Adrenal gland (tissue), 12 donors: Measurements from ENCODE around the gene OR2B6. TPM values are rescaled to one million over a fixed set of nuclear protein-coding genes. Genes with fewer than 3 reads are reported as not detected.

ENCODE experiments used
- DNase-seq, 7 donors: peaks; one replicate each; pipeline ENCODE4 v3.0.0-alpha.2; 2019 to 2020
- H3K27ac ChIP-seq, 5 donors: fragments of 200-600 bp; sonication (generic) in 4 of 5; 1 replicate in 3 of 5; 2 replicates in 2 of 5; pipeline versions ENCODE4 v1.5.1 to v1.8.0; 2016 to 2020; ENCODE audit warnings: mild to moderate bottlenecking in 1 of 5
- H3K27me3 ChIP-seq: fragments of 200-600 bp; 2 replicates; pipeline ENCODE4 v1.8.0; 2021
- H3K36me3 ChIP-seq, 2 donors: fragments of 200-600 bp; replicated peaks in 1 of 2; 1 replicate in 1 of 2; 2 replicates in 1 of 2; pipeline versions ENCODE4 v1.5.1 to v1.8.0; 2018 to 2022
- H3K4me1 ChIP-seq, 2 donors: fragments of 200-600 bp; replicated peaks in 1 of 2; 1 replicate in 1 of 2; 2 replicates in 1 of 2; pipeline versions ENCODE4 v1.5.1 to v1.8.0; 2018 to 2021
- H3K4me3 ChIP-seq, 4 donors: fragments of 200-600 bp; sonication (generic) in 3 of 4; one replicate each; pipeline ENCODE4 v1.5.1; 2016 to 2018
- H3K9me3 ChIP-seq, 3 donors: fragments of 200-600 bp; sonication (generic) in 1 of 3; replicated peaks in 1 of 3; 1 replicate in 2 of 3; 2 replicates in 1 of 3; pipeline versions ENCODE4 v1.5.1 to v1.8.0; 2016 to 2021
- CTCF ChIP-seq, 6 experiments: fragments of 450-650 bp in 4 of 6; fragments of 200-600 bp in 2 of 6; sonication (generic) in 1 of 6; IDR thresholded peaks; 1 replicate in 5 of 6; 2 replicates in 1 of 6; pipeline versions ENCODE4 v1.5.1 to v1.8.0; 2016 to 2021; ENCODE audit warnings: antibody characterized with exemption in 6 of 6, mild to moderate bottlenecking in 2 of 6, moderate library complexity in 1 of 6
- POLR2A ChIP-seq, 2 donors: fragments of 450-650 bp; IDR thresholded peaks; one replicate each; pipeline ENCODE4 v1.6.1; 2017; ENCODE audit warnings: antibody characterized with exemption in 2 of 2, mild to moderate bottlenecking in 2 of 2, moderate library complexity in 1 of 2
- WGBS, 4 donors: extraction: QIAGEN DNeasy Blood & Tissue Kit in 2 of 4; methylation state at CpG; one replicate each; pipeline versions ENCODE4 v1.1.5 to v1.1.7; 2013 to 2017; 5-methylcytosine and 5-hydroxymethylcytosine counted together
- intact Hi-C, 2 donors: fragments of 100-400 bp; cut with DNase I; formaldehyde crosslinking; loops; one replicate each; pipeline versions ENCODE4 v1.14.1 to v1.15.0; 2022 to 2023
- polyA plus RNA-seq, 3 donors: library from polyadenylated mRNA; stranded (reverse); fragments of 200-250 nt in 2 of 3; fragments of 350-450 nt in 1 of 3; fragmentation: Illumina TruSeq in 1 of 3; extraction: RNeasy Lipid Tissue Mini Kit (QIAGEN cat#74804) in 1 of 3; gene quantifications; one replicate each; pipeline ENCODE4 v1.2.3, GENCODE V29; 2013 to 2014
- total RNA-seq, 9 donors: library from RNA; depleted of rRNA in 4 of 9; stranded (reverse); fragments of >200 nt in 4 of 9; fragments of 120-200 nt in 1 of 9; fragmentation: NEBNext Ultra II Directional in 1 of 9; extraction: Animal tissue kit (Norgen Biotek cat#: 25700) in 1 of 9; gene quantifications; one replicate each; pipeline versions ENCODE4 v1.1.0 to v1.2.4, GENCODE V29; 2013 to 2023
- donor health status: healthy with polysubstance abuse.
- donor health status: Bipolar disorder and iron deficiency.
- donor health status: DM: yes; HTN: yes; CAD: no.
- donor health status: DM: no; HTN: no; CAD: no.
- donor health status: DM: no; HTN: no; CAD: no.
- donor health status: DM: yes; HTN: yes; CAD: no.

The OR2B6 gene
- total and polyA plus RNA-seq, 12 donors, result 0.22 TPM; not detected in 11

- Histone ChIP-seq H3K27ac (no peak overlapping the region), H3K36me3 (no peaks in the 10 kb centered on the region), H3K4me1 (no peaks in the 10 kb centered on the region), H3K27me3 (no peaks in the 10 kb centered on the region), H3K4me3 (no peak overlapping the region), H3K9me3 (peaks cover 0 to 3% (median 0%) of the 10 kb centered on the region in 3 donors)
- no peak for TF ChIP-seq CTCF (IDR thresholded peaks at IDR 0.05)
- no peak for TF ChIP-seq POLR2A (IDR thresholded peaks at IDR 0.05)
- 74 to 79% (median 77%) methylated on average over 4 of the region's 4 CpGs for WGBS, 4 donors
- intact Hi-C loops, result no loop called here
- DNase-seq, result no peak
Observed at GRCh38 chr6:27966044-27966443, 9.0 kb downstream of the OR2B6 start.

DNA sequence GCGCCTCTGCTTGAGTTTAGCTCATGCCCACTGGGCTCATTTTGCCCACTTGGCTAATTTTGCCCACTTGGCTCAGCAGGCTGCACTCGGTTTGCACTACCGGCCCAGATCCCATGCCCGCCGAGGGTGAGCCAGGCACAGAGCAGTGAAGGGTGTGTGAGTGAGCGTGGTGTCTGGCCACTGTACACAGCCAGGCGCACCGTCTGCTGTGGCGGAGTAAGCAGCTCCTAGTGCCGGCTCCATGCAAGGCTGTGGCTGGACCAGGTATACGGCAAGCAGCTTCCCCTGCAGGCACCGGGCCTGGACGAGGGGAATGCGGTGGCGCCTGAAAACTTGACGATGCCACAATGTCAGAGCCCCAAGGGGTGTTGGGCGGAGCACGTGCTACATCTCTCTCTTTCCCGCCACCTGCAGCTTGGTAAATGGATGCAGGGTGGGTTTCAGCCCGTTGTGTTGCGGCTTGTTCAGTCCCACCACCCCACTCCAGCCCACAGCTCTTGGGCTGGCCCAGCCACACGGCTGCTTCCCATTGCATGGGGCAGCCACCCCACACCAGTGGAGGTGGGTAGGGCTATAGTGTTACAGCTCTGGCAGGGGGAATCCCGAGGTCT lies 9.9 kb downstream of the OR2B6 start:
- Histone ChIP-seq H3K36me3 (no peaks in the 10 kb centered on the region), H3K4me1 (no peaks in the 10 kb centered on the region), H3K27me3 (no peaks in the 10 kb centered on the region), H3K9me3 (peaks cover 0 to 3% (median 0%) of the 10 kb centered on the region in 3 donors), H3K4me3 (no peak overlapping the region), H3K27ac (no peak overlapping the region)
- 91 to 96% (median 95%) methylated on average over 19 to 23 of the region's 23 CpGs for WGBS, 4 donors
- intact Hi-C loops, result no loop called here
- no peak for TF ChIP-seq CTCF (IDR thresholded peaks at IDR 0.05)
- TF ChIP-seq POLR2A (IDR thresholded peaks at IDR 0.05), result no peak
- no peak for DNase-seq

- intact Hi-C loops, result no loop called here
- WGBS, 4 donors, result 84 to 91% (median 88%) methylated on average over 2 of the region's 2 CpGs
- TF ChIP-seq POLR2A (IDR thresholded peaks at IDR 0.05), result no peak
- TF ChIP-seq CTCF (IDR thresholded peaks at IDR 0.05), result no peak
- no peak for DNase-seq
- Histone ChIP-seq H3K36me3 (no peaks in the 10 kb centered on the region), H3K4me1 (no peaks in the 10 kb centered on the region), H3K4me3 (no peak overlapping the region), H3K27ac (no peak overlapping the region), H3K9me3 (peaks cover 0 to 3% (median 0%) of the 10 kb centered on the region in 3 donors), H3K27me3 (no peaks in the 10 kb centered on the region)
Observed at GRCh38 chr6:27970444-27970843, 13.4 kb downstream of the OR2B6 start.

DNA sequence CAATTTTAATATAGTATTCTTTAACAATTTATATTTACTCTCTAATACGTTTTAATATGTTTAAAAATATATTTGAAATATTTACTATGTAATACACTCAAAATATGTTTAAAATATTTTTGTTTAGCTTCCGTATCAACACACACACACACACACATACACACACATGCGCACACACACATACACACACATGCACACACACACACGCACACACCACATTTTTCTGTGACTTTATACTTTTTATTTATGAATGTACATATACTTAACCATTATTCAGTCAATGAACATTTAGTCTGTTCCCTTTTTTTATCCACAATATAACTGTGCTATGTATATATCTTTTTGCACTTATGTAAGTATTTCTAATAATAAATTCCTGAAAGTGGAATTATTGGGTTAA lies 15.7 kb downstream of the OR2B6 start:
- 71 to 83% (median 81%) methylated on average over 4 of the region's 4 CpGs for WGBS, 4 donors
- DNase-seq, result no peak

More for the DNA sequence above, 15.7 kb downstream of the OR2B6 start:
- Histone ChIP-seq H3K9me3 (peaks cover 0 to 3% (median 0%) of the 10 kb centered on the region in 3 donors), H3K27ac (no peak overlapping the region), H3K4me3 (no peak overlapping the region), H3K4me1 (no peaks in the 10 kb centered on the region), H3K36me3 (no peaks in the 10 kb centered on the region), H3K27me3 (no peaks in the 10 kb centered on the region)
- intact Hi-C loops, result no loop called here
- TF ChIP-seq CTCF (IDR thresholded peaks at IDR 0.05) (no peak), POLR2A (IDR thresholded peaks at IDR 0.05) (no peak)
